Lung (tissue), 12 donors: ENCODE data around the gene SSR4. TPM values are rescaled to one million over a fixed set of nuclear protein-coding genes. Genes with fewer than 3 reads are reported as not detected.
"Not testable (repeated sequence)": the region's sequence is repeated elsewhere in the genome, so short reads cannot be mapped to it uniquely, and the experiment has no call there.

Experiments used
- ATAC-seq: fragments of 200-7000 bp; cut with Tn5 transposase; one replicate; pipeline ENCODE4 v1.9.1; 2020; ENCODE audit warnings: moderate number of reproducible peaks; ENCODE audit not compliant: insufficient read depth, low FRiP score
- DNase-seq, 3 donors: peaks; one replicate each; pipeline ENCODE4 v3.0.0-alpha.2; 2013 to 2017
- H3K27ac ChIP-seq, 2 donors: one replicate each; pipeline ENCODE4 v1.5.1; 2013; ENCODE audit warnings: mild to moderate bottlenecking in 2 of 2, moderate library complexity in 2 of 2, control low read depth in 1 of 2, inconsistent platforms in 1 of 2, low read depth in 1 of 2, low read length in 1 of 2
- H3K27me3 ChIP-seq, 3 donors: one replicate each; pipeline ENCODE4 v1.5.1; 2013; ENCODE audit warnings: low read length in 2 of 3; ENCODE audit not compliant: control insufficient read depth in 3 of 3, insufficient read depth in 3 of 3
- H3K36me3 ChIP-seq, 4 donors: one replicate each; pipeline ENCODE4 v1.5.1; 2013; ENCODE audit warnings: low read length in 4 of 4, mild to moderate bottlenecking in 1 of 4, moderate library complexity in 1 of 4; ENCODE audit not compliant: control insufficient read depth in 4 of 4, insufficient read depth in 4 of 4
- H3K4me1 ChIP-seq, 5 donors: one replicate each; pipeline ENCODE4 v1.5.1; 2013; ENCODE audit warnings: low read length in 5 of 5, mild to moderate bottlenecking in 2 of 5, moderate library complexity in 1 of 5; ENCODE audit not compliant: control insufficient read depth in 5 of 5, insufficient read depth in 5 of 5
- H3K4me3 ChIP-seq: one replicate; pipeline ENCODE4 v1.5.1; 2013; ENCODE audit warnings: mild to moderate bottlenecking, control low read depth, moderate library complexity
- H3K9ac ChIP-seq, 2 donors: one replicate each; pipeline ENCODE4 v1.5.1; 2013; ENCODE audit warnings: low read length in 2 of 2, control low read depth in 1 of 2; ENCODE audit not compliant: insufficient read depth in 1 of 2
- H3K9me3 ChIP-seq, 4 donors: one replicate each; pipeline ENCODE4 v1.5.1; 2013; ENCODE audit warnings: low read length in 3 of 4, mild to moderate bottlenecking in 1 of 4, moderate library complexity in 1 of 4; ENCODE audit not compliant: control insufficient read depth in 4 of 4, insufficient read depth in 3 of 4
- WGBS, 2 donors: extraction: QIAGEN DNeasy Blood & Tissue Kit; methylation state at CpG; one replicate each; pipeline ENCODE4 v1.1.7; 2013; 5-methylcytosine and 5-hydroxymethylcytosine counted together
- polyA plus RNA-seq, 2 donors: library from polyadenylated mRNA; stranded (reverse); fragments of 200-250 nt; gene quantifications; one replicate each; pipeline ENCODE4 v1.2.1, GENCODE V29; 2013
- total RNA-seq, 2 donors: library from RNA; depleted of rRNA in 1 of 2; stranded (reverse); fragments of >200 nt in 1 of 2; gene quantifications; one replicate each; pipeline ENCODE4 v1.2.1, GENCODE V29; 2014 to 2021
- TF ChIP-seq, protein P1 (sequence below): IDR thresholded peaks from 2 replicates; pipeline ENCODE4 v1.5.1; 2012; ENCODE audit warnings: mild to moderate bottlenecking; ENCODE audit errors: control extremely low read depth, extremely low read depth
- donor health status: control.
- donor health status: control.
- donor health status: Bipolar disorder and iron deficiency.
- donor health status: healthy.
- donor health status: DM: yes; HTN: yes; CAD: no.

The SSR4 gene
- total and polyA plus RNA-seq, 4 donors: 84.2 to 1,008 (median 567) TPM

DNA sequence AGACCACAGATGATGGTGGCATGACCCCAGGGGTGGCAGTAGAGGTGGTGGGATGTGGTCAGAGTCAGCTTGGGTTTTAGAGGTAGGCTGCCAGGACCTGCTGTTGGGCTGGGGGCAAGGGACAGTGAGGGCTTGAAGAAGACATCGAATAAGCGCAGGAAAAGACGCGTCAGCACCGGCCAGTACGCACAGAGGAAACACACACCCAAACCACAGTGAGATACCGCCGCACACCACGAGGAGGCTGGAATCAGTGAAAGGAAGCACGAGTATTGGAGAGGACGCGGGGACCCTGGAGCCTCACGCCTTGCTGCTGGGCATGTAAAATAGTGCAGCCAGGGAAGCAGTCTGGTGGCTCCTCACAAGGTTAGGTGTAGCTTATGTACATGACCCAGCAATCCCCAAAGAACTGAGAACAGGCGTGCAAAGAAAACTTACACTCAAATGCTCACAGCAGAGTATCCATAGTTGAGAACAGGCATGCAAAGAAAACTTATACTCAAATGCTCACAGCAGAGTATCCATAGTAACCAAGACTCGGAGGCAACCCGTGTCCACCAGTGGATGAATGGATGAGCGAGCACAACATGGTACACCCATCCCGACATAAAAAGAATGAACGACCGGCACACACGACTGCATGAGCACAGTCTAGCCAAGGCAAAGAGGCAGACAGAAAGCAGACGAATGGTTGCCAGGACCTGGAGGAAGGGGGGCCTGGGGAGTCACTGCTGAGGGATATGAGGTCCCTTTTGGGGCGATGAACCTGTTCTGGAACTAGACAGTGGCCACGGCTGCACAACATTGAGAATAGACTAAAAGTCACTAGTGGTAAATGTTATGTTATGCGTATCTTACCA is 22.6 kb downstream of the SSR4 start:
- TF ChIP-seq, protein P1, sequence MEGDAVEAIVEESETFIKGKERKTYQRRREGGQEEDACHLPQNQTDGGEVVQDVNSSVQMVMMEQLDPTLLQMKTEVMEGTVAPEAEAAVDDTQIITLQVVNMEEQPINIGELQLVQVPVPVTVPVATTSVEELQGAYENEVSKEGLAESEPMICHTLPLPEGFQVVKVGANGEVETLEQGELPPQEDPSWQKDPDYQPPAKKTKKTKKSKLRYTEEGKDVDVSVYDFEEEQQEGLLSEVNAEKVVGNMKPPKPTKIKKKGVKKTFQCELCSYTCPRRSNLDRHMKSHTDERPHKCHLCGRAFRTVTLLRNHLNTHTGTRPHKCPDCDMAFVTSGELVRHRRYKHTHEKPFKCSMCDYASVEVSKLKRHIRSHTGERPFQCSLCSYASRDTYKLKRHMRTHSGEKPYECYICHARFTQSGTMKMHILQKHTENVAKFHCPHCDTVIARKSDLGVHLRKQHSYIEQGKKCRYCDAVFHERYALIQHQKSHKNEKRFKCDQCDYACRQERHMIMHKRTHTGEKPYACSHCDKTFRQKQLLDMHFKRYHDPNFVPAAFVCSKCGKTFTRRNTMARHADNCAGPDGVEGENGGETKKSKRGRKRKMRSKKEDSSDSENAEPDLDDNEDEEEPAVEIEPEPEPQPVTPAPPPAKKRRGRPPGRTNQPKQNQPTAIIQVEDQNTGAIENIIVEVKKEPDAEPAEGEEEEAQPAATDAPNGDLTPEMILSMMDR: no peak
- ATAC-seq: no peak
- Histone ChIP-seq H3K9me3 (peaks cover 0 to 5% (median under 1%) of the 10 kb centered on the region in 4 donors), H3K9ac (no peak overlapping the region), H3K36me3 (no peaks in the 10 kb centered on the region), H3K27ac (no peak overlapping the region), H3K27me3 (peaks cover 0 to 5% (median 0%) of the 10 kb centered on the region in 3 donors), H3K4me3 (no peak overlapping the region), H3K4me1 (peaks cover 0 to 4% (median 0%) of the 10 kb centered on the region in 5 donors)
- DNase-seq: no peak
- 45 to 74% methylated on average over 25 of the region's 25 CpGs for WGBS, 2 donors

DNA sequence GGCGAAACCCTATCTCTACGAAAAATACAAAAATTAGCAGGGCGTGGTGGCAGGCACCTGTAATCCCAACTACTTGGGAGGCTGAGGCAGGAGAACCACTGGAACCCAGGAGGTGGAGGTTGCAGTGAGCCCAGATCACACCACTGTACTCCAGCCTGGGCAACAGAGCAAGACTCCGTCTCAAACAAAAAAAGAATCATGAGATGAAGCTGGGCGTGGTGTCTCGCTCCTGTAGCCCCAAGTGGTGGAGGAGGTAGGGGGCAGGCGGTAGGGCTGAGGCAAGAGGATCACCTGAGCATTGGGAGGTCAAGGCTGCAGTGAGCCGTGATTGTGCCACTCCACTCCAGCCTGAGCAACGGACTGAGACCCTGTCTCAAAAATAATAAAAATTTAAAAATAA is 23.6 kb downstream of the SSR4 start:
- H3K4me1 ChIP-seq, H3K4me3 ChIP-seq, H3K36me3 ChIP-seq, H3K27ac ChIP-seq, H3K9ac ChIP-seq, DNase-seq, H3K27me3 ChIP-seq, H3K9me3 ChIP-seq, ATAC-seq: not testable (repeated sequence)
- WGBS, 2 donors: 88 to 99% methylated on average over 9 of the region's 9 CpGs

- Histone ChIP-seq H3K36me3 (no peaks in the 10 kb centered on the region), H3K27ac (no peak overlapping the region), H3K9me3 (no peaks in the 10 kb centered on the region), H3K9ac (peak overlapping the region in 1 of 2 donors; percentile 25), H3K27me3 (no peaks in the 10 kb centered on the region), H3K4me3 (no peak overlapping the region), H3K4me1 (peaks cover 0 to 4% (median 0%) of the 10 kb centered on the region in 5 donors)
- TF ChIP-seq, protein P1: no peak
- ATAC-seq (peak; percentile 42), DNase-seq (peak; percentile 59 to 75 (median 68))
- WGBS, 2 donors: 20% methylated on average over 19 to 67 of the region's 67 CpGs
Measured at GRCh38 chrX:153818571-153819383, 24.3 kb downstream of the SSR4 start.
